Activated naive CD4-positive, alpha-beta T cell treated with anti-CD3 and anti-CD28 coated beads, Interleukin-2, amount 50 U/mL, for 24 hours (primary cell): ENCODE measurements around the gene PPP4R2.
"Not testable (repeated sequence)": the region's sequence is repeated elsewhere in the genome, so short reads cannot be mapped to it uniquely, and the experiment has no call there.

Experiments used
- H3K27ac Mint-ChIP-seq: one replicate; pipeline ENCODE4 v1.8.0; 2021; ENCODE audit warnings: mild to moderate bottlenecking, mixed read lengths
- H3K27me3 Mint-ChIP-seq: one replicate; pipeline ENCODE4 v1.8.0; 2021; ENCODE audit warnings: mixed read lengths
- H3K36me3 Mint-ChIP-seq: one replicate; pipeline ENCODE4 v1.8.0; 2021; ENCODE audit warnings: mixed read lengths
- H3K4me1 Mint-ChIP-seq: one replicate; pipeline ENCODE4 v1.8.0; 2021; ENCODE audit warnings: mixed read lengths
- H3K4me3 Mint-ChIP-seq: one replicate; pipeline ENCODE4 v1.8.0; 2021; ENCODE audit warnings: mild to moderate bottlenecking, mixed read lengths
- H3K9me3 Mint-ChIP-seq: one replicate; pipeline ENCODE4 v1.8.0; 2021; ENCODE audit warnings: mixed read lengths

The PPP4R2 gene

DNA sequence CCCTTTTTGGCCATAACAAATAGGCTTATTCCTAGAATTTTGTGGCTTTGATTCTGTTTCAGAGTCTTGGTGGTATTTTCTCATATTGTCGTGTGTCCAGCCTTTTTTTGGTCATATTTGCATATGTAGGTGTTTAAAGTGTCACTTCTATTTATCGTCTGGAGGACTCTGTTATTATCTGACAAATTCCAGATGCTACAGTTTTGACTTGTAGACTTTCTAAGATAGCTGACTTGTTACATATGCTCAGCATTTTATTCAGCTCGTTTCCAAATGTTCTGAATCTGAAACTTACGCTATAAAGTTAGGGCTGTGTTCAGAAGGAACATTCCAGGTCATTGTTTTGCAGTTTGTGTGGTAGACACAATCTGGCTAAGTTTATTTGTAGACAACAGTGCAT is 1.9 kb downstream of the PPP4R2 start:
- Mint-ChIP-seq H3K27ac (no peak overlapping the region), H3K4me1 (peaks cover 57% of the 10 kb centered on the region), H3K36me3 (peaks cover 22% of the 10 kb centered on the region), H3K9me3 (no peaks in the 10 kb centered on the region), H3K27me3 (no peaks in the 10 kb centered on the region), H3K4me3 (peak overlapping the region; percentile 92)

- Mint-ChIP-seq H3K27me3 (no peaks in the 10 kb centered on the region), H3K4me3 (peak overlapping the region; percentile 92)
Measured at GRCh38 chr3:72999951-73000350, 3.3 kb downstream of the PPP4R2 start.

GRCh38 chr3:73003050-73003449 is 6.4 kb downstream of the PPP4R2 start:
- H3K9me3 Mint-ChIP-seq, H3K27me3 Mint-ChIP-seq, H3K4me3 Mint-ChIP-seq: not testable (repeated sequence)
- H3K27ac Mint-ChIP-seq: peak overlapping the region; percentile 23
- peaks cover 88% of the 10 kb centered on the region for H3K4me1 Mint-ChIP-seq
- peaks cover 33% of the 10 kb centered on the region for H3K36me3 Mint-ChIP-seq

More at GRCh38 chr3:72999951-73000350, 3.3 kb downstream of the PPP4R2 start:
- Mint-ChIP-seq H3K4me1 (peaks cover 70% of the 10 kb centered on the region), H3K27ac (peak overlapping the region; percentile 84), H3K36me3 (peaks cover 26% of the 10 kb centered on the region), H3K9me3 (no peaks in the 10 kb centered on the region)

- H3K4me3 Mint-ChIP-seq: peak overlapping the region; percentile 23
- peaks cover 34% of the 10 kb centered on the region for H3K36me3 Mint-ChIP-seq
- H3K4me1 Mint-ChIP-seq: peaks cover 88% of the 10 kb centered on the region
- H3K27ac Mint-ChIP-seq: no peak overlapping the region
- no peaks in the 10 kb centered on the region for H3K27me3 Mint-ChIP-seq
- H3K9me3 Mint-ChIP-seq: no peaks in the 10 kb centered on the region
Measured at GRCh38 chr3:73004316-73004715, 7.7 kb downstream of the PPP4R2 start.

- H3K4me1 Mint-ChIP-seq: peaks cover 91% of the 10 kb centered on the region
- no peaks in the 10 kb centered on the region for H3K9me3 Mint-ChIP-seq
- peak overlapping the region; percentile 14 for H3K27ac Mint-ChIP-seq
- H3K36me3 Mint-ChIP-seq: peaks cover 33% of the 10 kb centered on the region
- H3K4me3 Mint-ChIP-seq: peak overlapping the region; percentile 16
- no peaks in the 10 kb centered on the region for H3K27me3 Mint-ChIP-seq
Measured at GRCh38 chr3:73007992-73008712, 11.5 kb downstream of the PPP4R2 start.

- no peaks in the 10 kb centered on the region for H3K9me3 Mint-ChIP-seq
- no peaks in the 10 kb centered on the region for H3K27me3 Mint-ChIP-seq
- H3K27ac Mint-ChIP-seq: peak overlapping the region; percentile 14
- peaks cover 91% of the 10 kb centered on the region for H3K4me1 Mint-ChIP-seq
- peak overlapping the region; percentile 13 for H3K4me3 Mint-ChIP-seq
- peaks cover 32% of the 10 kb centered on the region for H3K36me3 Mint-ChIP-seq
Measured at GRCh38 chr3:73009008-73009407, 12.4 kb downstream of the PPP4R2 start.

DNA sequence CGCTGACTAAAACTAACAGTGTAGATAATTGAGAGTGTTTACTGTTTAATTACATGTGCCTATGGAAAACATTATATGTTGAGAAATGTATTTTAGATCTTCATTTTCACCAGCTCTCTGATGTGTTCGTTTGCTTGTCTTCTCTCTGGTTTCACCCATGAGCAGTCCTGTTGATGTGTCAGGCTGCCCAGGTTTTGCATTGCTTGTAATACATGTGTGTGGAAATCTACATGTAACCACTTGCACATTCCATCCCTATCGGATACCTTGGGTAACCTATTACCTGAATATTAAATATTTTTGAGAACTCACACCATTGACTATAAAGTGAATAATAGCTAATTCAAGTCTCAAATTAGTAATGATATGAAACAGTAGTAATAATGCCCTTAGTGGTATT is 13.1 kb downstream of the PPP4R2 start:
- Mint-ChIP-seq H3K4me3 (no peak overlapping the region), H3K4me1 (peaks cover 87% of the 10 kb centered on the region), H3K27ac (no peak overlapping the region), H3K27me3 (no peaks in the 10 kb centered on the region), H3K9me3 (no peaks in the 10 kb centered on the region), H3K36me3 (peaks cover 31% of the 10 kb centered on the region)

- Mint-ChIP-seq H3K4me1 (peaks cover 88% of the 10 kb centered on the region), H3K9me3 (no peaks in the 10 kb centered on the region), H3K27me3 (no peaks in the 10 kb centered on the region), H3K36me3 (peaks cover 31% of the 10 kb centered on the region), H3K27ac (no peak overlapping the region), H3K4me3 (no peak overlapping the region)
Measured at GRCh38 chr3:73010158-73010557, 13.5 kb downstream of the PPP4R2 start.

GRCh38 chr3:73018298-73018697 is 21.7 kb downstream of the PPP4R2 start:
- Mint-ChIP-seq H3K9me3 (no peaks in the 10 kb centered on the region), H3K4me1 (peaks cover 76% of the 10 kb centered on the region), H3K4me3 (peak overlapping the region; percentile 11), H3K27me3 (no peaks in the 10 kb centered on the region), H3K27ac (peak overlapping the region; percentile 41), H3K36me3 (peaks cover 7% of the 10 kb centered on the region)

DNA sequence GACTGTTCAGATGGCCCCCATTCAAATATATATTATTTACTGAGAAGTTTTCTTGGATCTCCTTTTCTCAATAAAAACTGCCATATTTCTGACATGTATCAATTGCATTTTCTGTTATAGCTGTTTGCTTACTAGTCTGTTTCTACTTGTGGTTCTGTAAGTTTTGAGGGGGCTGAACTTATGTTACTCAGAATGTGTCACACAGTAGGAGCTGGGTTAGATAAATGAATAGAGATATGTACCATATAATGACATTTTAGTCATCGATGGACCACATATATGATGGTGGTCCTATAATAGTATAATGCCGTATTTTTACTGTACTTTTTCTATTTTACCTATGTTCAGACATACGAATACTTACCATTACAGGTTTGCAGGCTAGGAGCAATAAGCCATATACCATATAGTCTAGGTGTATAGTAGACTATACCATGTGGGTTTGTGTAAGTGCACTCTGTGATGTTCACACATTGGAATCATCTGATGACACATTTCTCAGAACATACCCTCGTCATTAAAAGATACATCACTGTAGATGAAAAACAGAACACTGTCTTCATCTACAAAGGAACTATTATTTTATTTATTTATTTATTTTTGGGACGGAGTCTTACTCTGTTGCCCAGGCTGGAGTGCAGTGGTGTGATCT is 22.3 kb downstream of the PPP4R2 start:
- H3K36me3 Mint-ChIP-seq: peaks cover 7% of the 10 kb centered on the region
- no peaks in the 10 kb centered on the region for H3K9me3 Mint-ChIP-seq
- no peaks in the 10 kb centered on the region for H3K27me3 Mint-ChIP-seq
- peaks cover 70% of the 10 kb centered on the region for H3K4me1 Mint-ChIP-seq
- H3K27ac Mint-ChIP-seq: peak overlapping the region; percentile 41
- H3K4me3 Mint-ChIP-seq: peak overlapping the region; percentile 11

GRCh38 chr3:73021301-73021835 is 24.8 kb downstream of the PPP4R2 start:
- H3K9me3 Mint-ChIP-seq: no peaks in the 10 kb centered on the region
- H3K4me3 Mint-ChIP-seq: no peak overlapping the region
- no peak overlapping the region for H3K27ac Mint-ChIP-seq
- peaks cover 80% of the 10 kb centered on the region for H3K4me1 Mint-ChIP-seq
- peaks cover 4% of the 10 kb centered on the region for H3K36me3 Mint-ChIP-seq
- H3K27me3 Mint-ChIP-seq: no peaks in the 10 kb centered on the region

DNA sequence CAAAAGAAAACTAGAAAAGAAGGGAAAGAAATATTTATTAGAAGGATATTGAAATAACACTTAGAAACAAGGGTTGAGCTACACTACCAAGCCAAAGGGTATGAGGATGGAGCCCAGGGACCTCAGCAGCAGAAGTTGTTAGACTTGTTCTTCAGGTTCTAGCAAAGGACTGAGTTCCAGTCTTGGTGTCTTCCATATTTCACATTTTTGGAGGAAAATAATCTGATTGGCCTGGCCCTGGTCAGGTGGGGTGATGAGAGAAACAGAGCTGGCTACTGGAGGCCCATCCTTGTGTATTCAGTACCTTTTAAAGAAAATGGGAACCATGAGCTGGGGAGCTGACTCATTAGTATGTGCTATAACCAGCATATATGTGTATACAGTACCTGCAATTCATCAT is 28.2 kb downstream of the PPP4R2 start:
- Mint-ChIP-seq H3K27me3 (no peaks in the 10 kb centered on the region), H3K9me3 (no peaks in the 10 kb centered on the region), H3K27ac (no peak overlapping the region), H3K4me1 (peaks cover 86% of the 10 kb centered on the region), H3K36me3 (peaks cover 3% of the 10 kb centered on the region), H3K4me3 (no peak overlapping the region)

DNA sequence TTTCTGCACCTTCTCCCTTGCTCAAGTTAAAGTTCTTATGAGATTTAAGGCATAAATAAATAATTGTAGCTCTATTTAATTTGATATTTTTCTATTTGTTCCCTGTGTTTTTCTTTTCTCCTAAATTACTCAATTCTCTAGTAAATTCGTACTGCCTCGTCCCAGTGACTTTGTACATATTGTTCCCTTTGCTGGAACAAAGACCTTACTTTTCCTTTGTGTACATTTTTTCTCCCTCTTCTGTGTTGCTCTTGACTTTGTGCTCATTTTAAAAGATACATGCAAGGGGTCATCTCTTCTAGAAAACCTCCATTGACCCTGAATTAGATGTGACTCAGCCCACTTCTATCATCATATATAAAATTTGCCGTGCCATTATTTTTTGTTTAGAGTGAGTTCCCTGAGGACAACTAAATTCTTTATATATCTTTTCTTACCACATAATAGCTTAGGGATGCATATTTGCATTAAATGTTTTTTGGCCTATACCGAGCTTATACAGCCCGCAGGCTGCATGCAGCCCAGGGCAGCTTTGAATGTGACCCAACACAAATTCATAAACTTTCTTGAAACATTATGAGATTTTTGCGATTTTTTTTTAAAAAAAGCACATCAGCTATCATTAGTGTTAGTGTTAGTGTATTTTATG is 29.6 kb downstream of the PPP4R2 start:
- no peak overlapping the region for H3K27ac Mint-ChIP-seq
- no peaks in the 10 kb centered on the region for H3K9me3 Mint-ChIP-seq
- no peak overlapping the region for H3K4me3 Mint-ChIP-seq
- H3K36me3 Mint-ChIP-seq: peaks cover 7% of the 10 kb centered on the region
- no peaks in the 10 kb centered on the region for H3K27me3 Mint-ChIP-seq
- H3K4me1 Mint-ChIP-seq: peaks cover 90% of the 10 kb centered on the region

GRCh38 chr3:73026760-73027113 is 30.1 kb downstream of the PPP4R2 start:
- H3K4me1 Mint-ChIP-seq: peaks cover 86% of the 10 kb centered on the region
- no peak overlapping the region for H3K4me3 Mint-ChIP-seq
- H3K27me3 Mint-ChIP-seq: no peaks in the 10 kb centered on the region
- no peaks in the 10 kb centered on the region for H3K9me3 Mint-ChIP-seq
- H3K27ac Mint-ChIP-seq: no peak overlapping the region
- peaks cover 7% of the 10 kb centered on the region for H3K36me3 Mint-ChIP-seq

DNA sequence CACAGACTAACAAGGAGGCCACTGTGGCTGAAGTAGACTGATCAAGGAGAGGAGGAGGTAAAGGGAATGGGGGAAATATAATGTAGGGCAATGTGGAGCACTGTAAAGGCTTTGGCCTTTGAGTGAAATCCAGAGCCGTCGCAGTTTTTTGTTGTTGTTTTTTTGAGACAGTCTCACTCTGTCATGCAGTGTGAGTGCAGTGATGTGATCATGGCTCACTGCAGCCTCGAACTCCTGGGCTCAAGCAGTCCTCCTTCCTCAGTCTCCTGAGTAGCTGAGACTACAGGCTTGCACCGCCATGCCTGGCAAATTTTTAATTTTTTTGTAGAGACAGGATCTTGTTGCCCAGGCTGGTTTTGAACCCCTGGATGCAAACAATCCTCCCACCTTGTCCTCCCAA is 32.2 kb downstream of the PPP4R2 start:
- Mint-ChIP-seq H3K9me3 (no peaks in the 10 kb centered on the region), H3K4me3 (no peak overlapping the region), H3K27me3 (no peaks in the 10 kb centered on the region), H3K4me1 (peaks cover 87% of the 10 kb centered on the region), H3K27ac (peak overlapping the region; percentile 20), H3K36me3 (peaks cover 8% of the 10 kb centered on the region)

- H3K9me3 Mint-ChIP-seq: no peaks in the 10 kb centered on the region
- peak overlapping the region; percentile 16 for H3K4me3 Mint-ChIP-seq
Measured at GRCh38 chr3:73029321-73029796, 32.7 kb downstream of the PPP4R2 start.

More at GRCh38 chr3:73029321-73029796, 32.7 kb downstream of the PPP4R2 start:
- Mint-ChIP-seq H3K36me3 (peaks cover 8% of the 10 kb centered on the region), H3K27me3 (no peaks in the 10 kb centered on the region), H3K4me1 (peaks cover 88% of the 10 kb centered on the region), H3K27ac (peak overlapping the region; percentile 78)
